Measurements from ENCODE around the gene NEDD8.

GRCh38 chr14:24232121-24232644 lies at the start of gene NEDD8:
- TF ChIP-seq CTCF (conservative IDR thresholded peaks at IDR 0.05) (no peak), ZFX (IDR thresholded peaks at IDR 0.05) (no peak)

All from C4-2B (cell line).